ENCODE measurements around the gene SPOCK1. TPM values are rescaled to one million over a fixed set of nuclear protein-coding genes. Genes with fewer than 3 reads are reported as not detected.

The SPOCK1 gene
- total RNA-seq, 2 donors from 2014 or later: 2.1 to 8.5 TPM

DNA sequence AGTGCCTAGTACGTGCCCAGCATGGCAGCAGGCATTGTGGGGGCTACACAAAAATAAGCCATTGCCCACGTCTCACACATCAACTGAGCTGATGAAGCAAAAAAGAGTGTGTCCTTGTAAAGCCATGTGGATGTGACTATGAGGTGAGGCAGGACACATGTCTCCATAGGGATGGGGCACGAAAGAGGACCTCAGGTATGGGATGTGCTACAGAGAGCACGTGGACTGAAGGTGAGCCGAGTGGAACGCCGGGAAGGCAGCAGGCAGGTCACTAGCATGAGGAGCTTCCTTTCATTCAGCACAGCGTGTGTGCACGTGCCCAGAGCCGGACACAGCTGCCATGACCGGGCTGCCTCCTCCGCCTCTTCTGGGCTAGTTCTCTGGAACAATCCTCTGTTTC lies 429.8 kb downstream of the SPOCK1 start:
- Histone ChIP-seq H3K9ac (ENCODE audit: low read depth in 2 of 2, low read length in 2 of 2) (no peak overlapping the region), H3K4me1 (no peaks in the 10 kb centered on the region), H3K27me3 (no peaks in the 10 kb centered on the region), H3K4me3 (no peak overlapping the region), H3K27ac (no peak overlapping the region), H3K36me3 (no peaks in the 10 kb centered on the region), H3K9me3 (no peaks in the 10 kb centered on the region)
- intact Hi-C loops (cut with DNase I): no loop called here
- DNase-seq: no peak
- TF ChIP-seq, protein P1, sequence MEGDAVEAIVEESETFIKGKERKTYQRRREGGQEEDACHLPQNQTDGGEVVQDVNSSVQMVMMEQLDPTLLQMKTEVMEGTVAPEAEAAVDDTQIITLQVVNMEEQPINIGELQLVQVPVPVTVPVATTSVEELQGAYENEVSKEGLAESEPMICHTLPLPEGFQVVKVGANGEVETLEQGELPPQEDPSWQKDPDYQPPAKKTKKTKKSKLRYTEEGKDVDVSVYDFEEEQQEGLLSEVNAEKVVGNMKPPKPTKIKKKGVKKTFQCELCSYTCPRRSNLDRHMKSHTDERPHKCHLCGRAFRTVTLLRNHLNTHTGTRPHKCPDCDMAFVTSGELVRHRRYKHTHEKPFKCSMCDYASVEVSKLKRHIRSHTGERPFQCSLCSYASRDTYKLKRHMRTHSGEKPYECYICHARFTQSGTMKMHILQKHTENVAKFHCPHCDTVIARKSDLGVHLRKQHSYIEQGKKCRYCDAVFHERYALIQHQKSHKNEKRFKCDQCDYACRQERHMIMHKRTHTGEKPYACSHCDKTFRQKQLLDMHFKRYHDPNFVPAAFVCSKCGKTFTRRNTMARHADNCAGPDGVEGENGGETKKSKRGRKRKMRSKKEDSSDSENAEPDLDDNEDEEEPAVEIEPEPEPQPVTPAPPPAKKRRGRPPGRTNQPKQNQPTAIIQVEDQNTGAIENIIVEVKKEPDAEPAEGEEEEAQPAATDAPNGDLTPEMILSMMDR (IDR thresholded peaks at IDR 0.05): no peak

DNA sequence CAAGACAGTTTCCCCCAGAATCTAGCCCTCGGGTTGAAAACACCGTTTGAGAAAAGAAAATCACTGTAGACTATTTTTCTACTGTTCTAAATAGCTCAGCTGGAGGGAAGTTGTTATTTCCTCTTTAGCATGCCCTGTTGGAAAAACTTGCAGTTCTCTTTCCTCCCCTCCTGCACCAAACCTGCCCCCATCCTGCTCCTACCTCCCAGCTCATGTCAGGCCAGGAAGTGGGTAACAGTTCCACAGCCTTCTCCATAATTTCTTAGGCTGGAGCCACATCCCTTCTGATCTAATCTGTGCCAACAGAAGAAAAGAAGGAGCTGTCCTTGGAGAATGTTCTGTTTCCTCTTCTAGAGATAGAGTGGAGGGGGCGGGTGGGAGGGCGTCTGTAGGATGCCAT lies 437.7 kb downstream of the SPOCK1 start:
- DNase-seq: no peak
- no peaks in the 10 kb centered on the region for H3K36me3 ChIP-seq
- no peaks in the 10 kb centered on the region for H3K27me3 ChIP-seq
- H3K27ac ChIP-seq: no peak overlapping the region
- H3K4me1 ChIP-seq: no peaks in the 10 kb centered on the region
- intact Hi-C loops (cut with DNase I): no loop called here
- TF ChIP-seq, protein P1 (IDR thresholded peaks at IDR 0.05): no peak
- H3K4me3 ChIP-seq: no peak overlapping the region
- no peak overlapping the region for H3K9ac ChIP-seq (ENCODE audit: low read depth in 2 of 2, low read length in 2 of 2)
- H3K9me3 ChIP-seq: no peaks in the 10 kb centered on the region

DNA sequence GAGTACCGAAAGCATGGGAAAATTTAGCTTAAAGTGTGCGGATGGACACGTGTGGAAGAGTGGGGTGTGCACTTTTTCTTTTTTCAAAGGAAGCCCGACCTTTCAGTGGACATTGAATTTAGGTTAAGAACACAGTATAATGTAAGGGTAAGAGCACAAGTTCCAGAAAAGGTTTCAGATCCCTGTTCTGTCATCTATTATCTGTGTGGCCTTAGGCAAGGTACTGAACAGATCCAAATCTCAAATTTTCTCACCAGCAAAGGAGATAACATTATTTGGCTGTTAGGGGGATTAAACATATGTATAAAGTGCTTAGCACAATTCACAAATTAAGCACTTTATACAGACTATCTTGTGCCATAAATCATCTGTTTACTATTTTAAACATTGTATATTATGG lies 441.0 kb downstream of the SPOCK1 start:
- Histone ChIP-seq H3K27me3 (no peaks in the 10 kb centered on the region), H3K4me3 (no peak overlapping the region), H3K9ac (ENCODE audit: low read depth in 2 of 2, low read length in 2 of 2) (no peak overlapping the region), H3K9me3 (no peaks in the 10 kb centered on the region), H3K27ac (no peak overlapping the region), H3K36me3 (no peaks in the 10 kb centered on the region), H3K4me1 (no peaks in the 10 kb centered on the region)
- TF ChIP-seq, protein P1 (IDR thresholded peaks at IDR 0.05): no peak
- DNase-seq: no peak
- intact Hi-C loops (cut with DNase I): no loop called here

DNA sequence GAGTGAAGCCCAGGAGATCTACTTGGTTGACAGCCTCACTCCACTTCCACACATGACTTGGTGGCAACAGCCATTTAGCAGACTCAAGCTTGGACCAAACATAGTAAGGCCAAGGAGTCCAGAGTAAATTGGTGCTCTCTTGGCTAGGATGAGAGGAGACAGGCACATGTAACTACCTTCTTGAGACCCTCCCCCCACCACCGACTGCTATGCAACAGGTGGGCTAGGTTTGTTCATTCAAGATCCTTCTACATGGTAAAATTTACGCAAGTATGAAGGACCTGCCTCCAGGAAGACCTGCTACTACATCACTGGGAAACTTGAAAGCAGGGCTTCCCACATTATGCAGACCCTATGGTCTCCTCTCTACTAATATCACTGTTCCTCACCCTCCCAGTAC lies 442.4 kb downstream of the SPOCK1 start:
- intact Hi-C loops (cut with DNase I): no loop called here
- DNase-seq: no peak
- Histone ChIP-seq H3K27ac (no peak overlapping the region), H3K4me3 (no peak overlapping the region), H3K9me3 (no peaks in the 10 kb centered on the region), H3K36me3 (no peaks in the 10 kb centered on the region), H3K4me1 (no peaks in the 10 kb centered on the region), H3K9ac (ENCODE audit: low read depth in 2 of 2, low read length in 2 of 2) (no peak overlapping the region), H3K27me3 (no peaks in the 10 kb centered on the region)
- TF ChIP-seq, protein P1 (IDR thresholded peaks at IDR 0.05): no peak

DNA sequence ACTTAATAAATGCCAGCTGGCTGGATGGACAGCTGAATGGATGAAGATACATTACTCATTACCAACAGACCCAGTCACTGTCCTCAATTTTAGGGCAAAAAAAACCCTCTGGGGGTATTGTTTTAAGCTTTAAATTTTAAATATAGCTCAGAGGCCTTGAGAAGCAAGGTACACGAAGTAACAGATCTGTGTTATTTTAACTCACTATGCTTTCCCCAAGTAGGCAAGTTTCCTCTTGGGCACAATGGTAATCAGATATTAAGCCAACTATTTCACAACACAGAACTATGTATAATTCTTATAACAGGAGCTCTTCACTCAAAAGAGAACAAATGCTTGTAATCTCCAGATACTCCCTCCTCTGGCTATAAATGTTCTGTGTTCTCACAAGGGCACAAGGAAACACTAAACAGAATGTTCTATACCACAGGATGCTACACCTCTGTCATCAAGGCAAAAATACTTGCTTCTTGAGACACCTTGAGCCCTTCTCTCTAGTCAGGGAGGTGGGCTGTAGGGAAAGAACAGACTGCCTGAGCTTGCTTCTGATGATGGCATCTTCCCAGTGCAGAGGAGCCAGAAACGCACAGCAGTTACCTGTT lies 443.8 kb downstream of the SPOCK1 start:
- no peak overlapping the region for H3K4me3 ChIP-seq
- no peak overlapping the region for H3K9ac ChIP-seq (ENCODE audit: low read depth in 2 of 2, low read length in 2 of 2)
- intact Hi-C loops (cut with DNase I): no loop called here
- H3K27me3 ChIP-seq: no peaks in the 10 kb centered on the region
- no peaks in the 10 kb centered on the region for H3K4me1 ChIP-seq
- H3K36me3 ChIP-seq: no peaks in the 10 kb centered on the region
- TF ChIP-seq, protein P1 (IDR thresholded peaks at IDR 0.05): no peak
- no peaks in the 10 kb centered on the region for H3K9me3 ChIP-seq
- DNase-seq: no peak
- no peak overlapping the region for H3K27ac ChIP-seq
